ENCODE results near the gene LRIG1.
A peak's percentile ranks its signal among the peaks of the same experiment; 100 is the strongest.

LRIG1 gene

GRCh38 chr3:66443118-66443803, 57.6 kb downstream of the LRIG1 start:
- POLR2A ChIA-PET = no interaction called here
- TF ChIP-seq ZNF791 (tag by site-specific recombination; IDR thresholded peaks at IDR 0.05) (no peak), ZNF394 (tag by site-specific recombination; IDR thresholded peaks at IDR 0.05; ENCODE audit: borderline replicate concordance) (no peak), ZNF366 (tag by site-specific recombination; conservative IDR thresholded peaks at IDR 0.05) (no peak), ZNF24 (tag by site-specific recombination; IDR thresholded peaks at IDR 0.05) (no peak), ZNF670 (tag by site-specific recombination; IDR thresholded peaks at IDR 0.05; ENCODE audit: low read depth) (no peak), ZNF248 (tag by site-specific recombination; IDR thresholded peaks at IDR 0.05) (no peak), ZNF639 (tag by site-specific recombination; IDR thresholded peaks at IDR 0.05) (no peak), ZNF23 (tag by site-specific recombination; IDR thresholded peaks at IDR 0.05; ENCODE audit: borderline replicate concordance) (no peak), ZEB2 (tag by site-specific recombination; IDR thresholded peaks at IDR 0.05) (no peak), ZNF341 (tag by site-specific recombination; IDR thresholded peaks at IDR 0.05; ENCODE audit: low read depth) (no peak), ZBTB20 (tag by site-specific recombination; IDR thresholded peaks at IDR 0.05) (no peak), ELK4 (IDR thresholded peaks at IDR 0.05; ENCODE audit: borderline replicate concordance, low read depth, low read length) (no peak), ZNF48 (tag by site-specific recombination; IDR thresholded peaks at IDR 0.05) (no peak), ZNF121 (tag by site-specific recombination; IDR thresholded peaks at IDR 0.05) (no peak)
- no peak overlapping the region for H3K27ac ChIP-seq (ENCODE audit: extremely low read depth, low read depth, low read length)
- peaks cover 0 to 11% of the 10 kb centered on the region in 2 experiments; a peak in 1 of 3 replicates for H3K36me3 ChIP-seq (ENCODE audit: control insufficient read depth in 2 of 2, insufficient read depth in 1 of 2, low read length in 2 of 2)
- H3K9me3 ChIP-seq (ENCODE audit: control insufficient read depth, insufficient read depth, low read depth, low read length) = no peaks in the 10 kb centered on the region
- CTCF ChIA-PET = no interaction called here
- no peak overlapping the region for H3K4me3 ChIP-seq (ENCODE audit: low read depth, low read length)
- no peaks in the 10 kb centered on the region for H3K4me1 ChIP-seq (ENCODE audit: control insufficient read depth, insufficient read depth, low read length)

- POLR2A ChIA-PET = no interaction called here
- no peak for TF ChIP-seq ZNF514 (tag by site-specific recombination; IDR thresholded peaks at IDR 0.05)
- TF ChIP-seq WT1 (tag by site-specific recombination; IDR thresholded peaks at IDR 0.05) = no peak
- TF ChIP-seq ZNF501 (tag by site-specific recombination; IDR thresholded peaks at IDR 0.05) = no peak
- TF ChIP-seq ZFHX2 (tag by site-specific recombination; conservative IDR thresholded peaks at IDR 0.05) = 0 out of 2 replicates have a peak, but pooled peaks have one; percentile 24
- no peak for TF ChIP-seq HIC1 (tag by site-specific recombination; IDR thresholded peaks at IDR 0.05)
- no peak for TF ChIP-seq ZFP37 (tag by site-specific recombination; IDR thresholded peaks at IDR 0.05)
- no peak for TF ChIP-seq ZNF704 (tag by site-specific recombination; IDR thresholded peaks at IDR 0.05)
- TF ChIP-seq ZNF555 (tag by site-specific recombination; conservative IDR thresholded peaks at IDR 0.05) = no peak
- TF ChIP-seq ZNF148 (tag by site-specific recombination; IDR thresholded peaks at IDR 0.05; ENCODE audit: borderline replicate concordance) = no peak
- TF ChIP-seq ZIC2 (tag by site-specific recombination; IDR thresholded peaks at IDR 0.05) = 0 out of 2 replicates have a peak, but pooled peaks have one; percentile 15
- TF ChIP-seq SCRT2 (tag by site-specific recombination; IDR thresholded peaks at IDR 0.05) = 0 out of 2 replicates have a peak, but pooled peaks have one; percentile 17
- no peak for TF ChIP-seq SP7 (tag by site-specific recombination; IDR thresholded peaks at IDR 0.05)
Observed at GRCh38 chr3:66442254-66443117, 58.3 kb downstream of the LRIG1 start.

More at GRCh38 chr3:66442254-66443117, 58.3 kb downstream of the LRIG1 start:
- H3K27ac ChIP-seq (ENCODE audit: extremely low read depth, low read depth, low read length) = no peak overlapping the region
- H3K4me1 ChIP-seq (ENCODE audit: control insufficient read depth, insufficient read depth, low read length) = no peaks in the 10 kb centered on the region
- peaks cover 0 to 8% of the 10 kb centered on the region in 2 experiments; a peak in 1 of 3 replicates for H3K36me3 ChIP-seq (ENCODE audit: control insufficient read depth in 2 of 2, insufficient read depth in 1 of 2, low read length in 2 of 2)
- H3K4me3 ChIP-seq (ENCODE audit: low read depth, low read length) = no peak overlapping the region
- no peaks in the 10 kb centered on the region for H3K9me3 ChIP-seq (ENCODE audit: control insufficient read depth, insufficient read depth, low read depth, low read length)
- CTCF ChIA-PET = interaction anchor here (0.7 kb wide), 1 partner anchor 104 kb away, joined by 3 read pairs; no protein-coding TSS in a partner anchor
